ENCODE measurements around the gene CSAD. TPM values are rescaled to one million over a fixed set of nuclear protein-coding genes. Genes with fewer than 3 reads are reported as not detected.

The CSAD gene
- total and polyA plus RNA-seq, 2 of the 13 experiments (the other 11 are each of a cell fraction or from before 2014, with no cell fraction given) = 7.2 to 23.5 TPM

- TF ChIP-seq SMARCE1 (IDR thresholded peaks at IDR 0.05; ENCODE audit: borderline replicate concordance) (no peak), ZNF101 (CRISPR knock-in tag; IDR thresholded peaks at IDR 0.05; ENCODE audit: borderline replicate concordance, low read depth) (no peak), TAF1 (CRISPR knock-in tag; IDR thresholded peaks at IDR 0.05) (no peak), ZNF362 (CRISPR knock-in tag; IDR thresholded peaks at IDR 0.05; ENCODE audit: borderline replicate concordance) (no peak), ZMYM4 (CRISPR knock-in tag; IDR thresholded peaks at IDR 0.05) (peak; percentile 49; the same call in 1 of the 2 replicates), TBX3 (IDR thresholded peaks at IDR 0.05; ENCODE audit: borderline replicate concordance) (no peak), SMYD3 (CRISPR knock-in tag; IDR thresholded peaks at IDR 0.05) (no peak), CCDC6 (CRISPR knock-in tag; IDR thresholded peaks at IDR 0.05) (no peak), MAFG (CRISPR knock-in tag; IDR thresholded peaks at IDR 0.05) (no peak), ZZZ3 (CRISPR knock-in tag; IDR thresholded peaks at IDR 0.05; ENCODE audit: borderline replicate concordance) (no peak), JUND (CRISPR knock-in tag; IDR thresholded peaks at IDR 0.05) (no peak), CBX5 (CRISPR knock-in tag; IDR thresholded peaks at IDR 0.05; ENCODE audit: borderline replicate concordance) (peak; percentile 68; the same call in 1 of the 2 replicates), ARID2 (CRISPR knock-in tag; IDR thresholded peaks at IDR 0.05; ENCODE audit: borderline replicate concordance) (no peak), POLR2A (IDR thresholded peaks at IDR 0.05; ENCODE audit: insufficient read depth in 1 of 2, low read depth in 2 of 2, low read length in 2 of 2) (no peak), ZNF10 (CRISPR knock-in tag; IDR thresholded peaks at IDR 0.05; ENCODE audit: borderline replicate concordance, low read depth) (no peak), SAP130 (CRISPR knock-in tag; IDR thresholded peaks at IDR 0.05; ENCODE audit: low read depth) (peak; percentile 70; the same call in 1 of the 2 replicates), BCL6 (CRISPR knock-in tag; IDR thresholded peaks at IDR 0.05) (0 out of 2 replicates have a peak, but pooled peaks have one; percentile 16), SIX4 (CRISPR knock-in tag; IDR thresholded peaks at IDR 0.05) (no peak), TFE3 (CRISPR knock-in tag; IDR thresholded peaks at IDR 0.05) (peak; percentile 35; the same call in 1 of the 2 replicates), ZNF3 (CRISPR knock-in tag; IDR thresholded peaks at IDR 0.05) (no peak), IKZF5 (CRISPR knock-in tag; IDR thresholded peaks at IDR 0.05) (peak; percentile 36; the same call in 1 of the 2 replicates), NFE2L2 (IDR thresholded peaks at IDR 0.05; ENCODE audit: low read length) (no peak), ZNF574 (CRISPR knock-in tag; IDR thresholded peaks at IDR 0.05) (peak; percentile 94), NONO (IDR thresholded peaks at IDR 0.05) (no peak), NONO (CRISPR knock-in tag; conservative IDR thresholded peaks at IDR 0.05) (peak; percentile 60), SRSF1 (optimal IDR thresholded peaks at IDR 0.05; ENCODE audit: low read depth, low read length) (no peak), ZFAT (CRISPR knock-in tag; conservative IDR thresholded peaks at IDR 0.05) (no peak)
Observed at GRCh38 chr12:53159195-53159839, 21.4 kb downstream of the CSAD start (continued).

Measured in HepG2 (cell line).